ENCODE results near the gene IQGAP3.

Gene IQGAP3

DNA sequence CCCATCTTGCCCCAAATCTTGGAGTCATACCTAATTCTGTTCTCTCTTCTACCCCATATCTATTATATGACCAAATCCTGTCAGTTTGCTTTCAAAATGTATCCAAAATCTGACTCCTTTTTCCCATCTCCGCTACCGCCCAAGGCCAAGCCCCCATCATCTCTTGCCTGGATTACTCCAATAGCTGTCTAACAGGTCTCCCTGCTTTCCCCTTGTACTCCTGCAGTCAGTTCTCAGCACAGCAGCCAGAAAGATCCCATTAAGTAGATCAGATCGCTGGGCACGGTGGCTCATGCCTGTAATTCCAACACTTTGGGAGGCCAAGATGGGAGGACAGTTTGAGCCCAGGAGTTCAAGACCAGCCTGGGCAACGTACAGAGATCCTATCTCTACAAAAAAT, 19.8 kb downstream of the IQGAP3 start:
- no peak for DNase-seq (ENCODE audit: low read depth)
- H3K4me3 ChIP-seq (ENCODE audit: control insufficient read depth, low read depth, low read length): no peak overlapping the region
- TF ChIP-seq, protein P1, sequence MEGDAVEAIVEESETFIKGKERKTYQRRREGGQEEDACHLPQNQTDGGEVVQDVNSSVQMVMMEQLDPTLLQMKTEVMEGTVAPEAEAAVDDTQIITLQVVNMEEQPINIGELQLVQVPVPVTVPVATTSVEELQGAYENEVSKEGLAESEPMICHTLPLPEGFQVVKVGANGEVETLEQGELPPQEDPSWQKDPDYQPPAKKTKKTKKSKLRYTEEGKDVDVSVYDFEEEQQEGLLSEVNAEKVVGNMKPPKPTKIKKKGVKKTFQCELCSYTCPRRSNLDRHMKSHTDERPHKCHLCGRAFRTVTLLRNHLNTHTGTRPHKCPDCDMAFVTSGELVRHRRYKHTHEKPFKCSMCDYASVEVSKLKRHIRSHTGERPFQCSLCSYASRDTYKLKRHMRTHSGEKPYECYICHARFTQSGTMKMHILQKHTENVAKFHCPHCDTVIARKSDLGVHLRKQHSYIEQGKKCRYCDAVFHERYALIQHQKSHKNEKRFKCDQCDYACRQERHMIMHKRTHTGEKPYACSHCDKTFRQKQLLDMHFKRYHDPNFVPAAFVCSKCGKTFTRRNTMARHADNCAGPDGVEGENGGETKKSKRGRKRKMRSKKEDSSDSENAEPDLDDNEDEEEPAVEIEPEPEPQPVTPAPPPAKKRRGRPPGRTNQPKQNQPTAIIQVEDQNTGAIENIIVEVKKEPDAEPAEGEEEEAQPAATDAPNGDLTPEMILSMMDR (conservative IDR thresholded peaks at IDR 0.05; ENCODE audit: control insufficient read depth, insufficient read depth, low read depth, low read length): no peak

DNA sequence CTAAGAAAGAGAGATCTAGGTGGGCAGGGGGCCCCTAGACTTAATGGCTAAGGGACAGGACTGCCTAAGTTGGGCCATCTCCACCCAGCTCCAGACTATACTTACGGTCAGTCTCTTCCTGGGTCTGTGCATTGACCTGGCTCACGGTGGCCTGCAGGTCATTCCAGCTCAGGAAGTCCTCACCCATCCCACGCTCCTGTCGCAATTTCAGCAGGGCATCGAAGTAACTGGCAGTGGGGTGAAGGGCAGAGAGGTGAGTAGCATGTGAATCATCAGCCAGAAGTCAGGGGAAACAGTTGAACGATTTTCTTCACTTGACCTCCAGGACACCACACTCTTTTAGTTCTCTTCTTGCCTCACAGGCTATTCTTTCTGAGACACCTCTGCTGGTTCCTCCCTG, 20.5 kb downstream of the IQGAP3 start:
- TF ChIP-seq, protein P1 (conservative IDR thresholded peaks at IDR 0.05; ENCODE audit: control insufficient read depth, insufficient read depth, low read depth, low read length): no peak
- peak; percentile 68 for DNase-seq (ENCODE audit: low read depth)
- no peak overlapping the region for H3K4me3 ChIP-seq (ENCODE audit: control insufficient read depth, low read depth, low read length)

DNA sequence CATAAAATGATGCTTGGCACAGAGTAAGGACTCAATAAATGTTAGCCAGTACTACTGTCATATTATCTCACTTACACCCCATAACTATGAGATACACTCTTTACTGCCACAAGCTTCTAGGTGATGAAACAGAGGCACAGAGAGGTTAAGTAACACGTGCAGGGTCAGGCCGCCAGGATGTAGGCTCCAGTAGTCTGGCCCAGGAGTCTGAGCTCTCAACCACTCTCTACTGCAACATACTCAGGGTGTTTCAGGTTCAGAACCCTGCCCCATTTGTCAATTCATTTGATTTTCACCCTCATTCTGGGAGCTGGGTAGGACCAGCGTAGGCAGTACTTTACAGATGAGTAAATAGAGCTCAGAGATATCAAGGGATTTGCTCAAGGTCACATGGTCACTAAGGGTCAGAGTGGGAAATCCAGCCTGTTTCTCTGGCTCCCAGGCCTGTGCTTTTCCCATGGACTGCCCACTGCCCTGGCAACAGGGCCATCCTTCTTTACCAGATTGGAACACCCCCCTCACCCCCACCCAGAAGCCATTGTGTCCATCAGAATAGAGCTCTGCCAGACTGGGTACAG, 21.2 kb downstream of the IQGAP3 start:
- no peak overlapping the region for H3K4me3 ChIP-seq (ENCODE audit: control insufficient read depth, low read depth, low read length)
- DNase-seq (ENCODE audit: low read depth): no peak
- TF ChIP-seq, protein P1 (conservative IDR thresholded peaks at IDR 0.05; ENCODE audit: control insufficient read depth, insufficient read depth, low read depth, low read length): no peak

DNA sequence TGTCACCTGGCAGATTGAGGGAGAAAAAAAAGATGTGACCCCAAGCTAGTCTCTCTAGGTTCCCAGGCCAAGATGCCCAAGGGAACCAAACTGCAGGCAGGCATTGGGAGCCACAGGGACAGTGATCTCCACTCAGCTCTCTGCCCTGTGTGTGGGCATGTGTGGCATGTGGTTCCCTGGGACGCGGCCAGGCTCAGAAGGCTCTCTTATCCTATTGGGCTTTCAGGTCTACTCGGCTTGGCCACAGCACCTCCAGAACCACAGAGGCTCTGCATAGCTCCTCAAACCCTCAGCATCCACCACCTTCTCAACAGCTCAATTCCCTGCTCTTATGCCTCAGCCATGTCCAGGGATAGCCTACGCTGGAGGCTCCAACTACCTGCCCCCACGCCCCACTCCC, 22.0 kb downstream of the IQGAP3 start:
- DNase-seq (ENCODE audit: low read depth): no peak
- H3K4me3 ChIP-seq (ENCODE audit: control insufficient read depth, low read depth, low read length): no peak overlapping the region
- TF ChIP-seq, protein P1 (conservative IDR thresholded peaks at IDR 0.05; ENCODE audit: control insufficient read depth, insufficient read depth, low read depth, low read length): no peak

DNA sequence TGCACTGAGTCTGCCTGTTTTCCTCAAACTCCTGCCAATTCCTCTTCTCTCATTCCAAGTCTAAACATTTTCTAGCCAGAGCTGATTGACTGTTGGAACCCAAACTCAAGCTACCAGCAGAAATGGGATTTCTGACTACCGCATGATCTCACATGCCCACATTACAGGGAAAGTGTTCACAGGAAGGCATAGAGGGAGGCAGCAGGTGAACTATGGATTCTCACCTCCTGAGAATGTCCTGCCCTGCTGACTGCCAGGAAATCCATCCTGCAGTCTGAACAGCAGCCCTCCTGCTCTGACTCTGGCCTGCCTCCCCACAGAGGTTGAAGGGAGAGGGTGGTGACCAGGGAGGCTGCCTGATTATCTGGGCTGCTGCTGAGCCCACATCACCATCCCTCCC, 22.5 kb downstream of the IQGAP3 start:
- TF ChIP-seq, protein P1 (conservative IDR thresholded peaks at IDR 0.05; ENCODE audit: control insufficient read depth, insufficient read depth, low read depth, low read length): no peak

DNA sequence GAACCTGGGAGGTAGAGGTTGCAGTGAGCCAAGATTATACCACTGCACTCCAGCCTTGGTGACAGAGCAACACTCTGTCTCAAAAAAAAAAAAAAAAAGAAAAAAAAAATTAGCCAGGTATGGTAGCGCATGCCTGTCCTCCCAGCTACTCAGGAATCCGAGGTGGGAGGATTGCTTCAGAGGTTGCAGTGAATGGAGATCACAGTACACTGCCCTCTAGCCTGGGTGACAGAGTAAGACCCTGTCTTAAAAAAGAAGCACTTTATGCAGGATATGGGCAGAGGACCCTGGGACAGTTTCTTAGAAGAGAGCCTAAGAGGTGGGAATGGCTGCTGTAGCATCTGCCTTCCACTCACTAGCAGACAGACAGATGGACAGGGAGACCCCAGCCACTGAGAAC, 23.0 kb downstream of the IQGAP3 start:
- TF ChIP-seq, protein P1 (conservative IDR thresholded peaks at IDR 0.05; ENCODE audit: control insufficient read depth, insufficient read depth, low read depth, low read length): no peak
- no peak for DNase-seq (ENCODE audit: low read depth)
- no peak overlapping the region for H3K4me3 ChIP-seq (ENCODE audit: control insufficient read depth, low read depth, low read length)

More for the DNA sequence above, 22.5 kb downstream of the IQGAP3 start:
- DNase-seq (ENCODE audit: low read depth): no peak
- no peak overlapping the region for H3K4me3 ChIP-seq (ENCODE audit: control insufficient read depth, low read depth, low read length)

DNA sequence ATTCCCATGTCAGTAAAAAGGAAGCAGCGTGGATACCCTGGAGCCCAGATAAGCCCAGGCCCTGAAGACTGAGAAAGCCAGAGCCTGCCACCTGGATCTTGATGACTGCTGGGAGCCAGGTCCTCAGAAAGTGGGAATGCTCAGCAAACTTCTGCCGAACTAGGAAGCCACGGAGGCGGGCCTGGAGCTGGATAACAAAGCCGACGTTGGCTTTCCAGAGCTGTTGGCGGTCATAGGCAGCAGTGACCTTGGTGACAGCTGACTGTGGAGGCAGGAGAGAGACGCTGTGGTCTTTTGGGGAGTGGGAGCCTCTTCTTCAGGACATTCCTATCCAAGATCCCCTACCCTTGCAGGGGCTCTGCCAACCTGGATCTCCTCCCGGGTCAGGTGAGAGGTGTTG, 24.4 kb downstream of the IQGAP3 start:
- TF ChIP-seq, protein P1 (conservative IDR thresholded peaks at IDR 0.05; ENCODE audit: control insufficient read depth, insufficient read depth, low read depth, low read length): no peak
- no peak for DNase-seq (ENCODE audit: low read depth)

More for the DNA sequence above, 24.4 kb downstream of the IQGAP3 start:
- H3K4me3 ChIP-seq (ENCODE audit: control insufficient read depth, low read depth, low read length): no peak overlapping the region

Data from fibroblast of mammary gland (primary cell).